Inferior parietal cortex (tissue), 1 donor: ENCODE results near the gene NDUFA3.
"Not testable (repeated sequence)": the region's sequence is repeated elsewhere in the genome, so short reads cannot be mapped to it uniquely, and the experiment has no call there.

ENCODE experiments used
- DNase-seq: peaks from one replicate; pipeline ENCODE4 v3.0.0-alpha.2; 2016; ENCODE audit errors: extremely low spot score

NDUFA3 gene

GRCh38 chr19:54102421-54103169 lies at the start of gene NDUFA3:
TSS of gene NDUFA3 (plus strand) at chr19:54102855. CDS start at chr19:54102879, 24 bp downstream.
- DNase-seq = peak; percentile 98

GRCh38 chr19:54062643-54063042 lies 40.0 kb upstream of the NDUFA3 start:
- no peak for DNase-seq

GRCh38 chr19:54063350-54064116 lies 39.1 kb upstream of the NDUFA3 start, which contains the start of gene VSTM1:
TSS of gene VSTM1 (minus strand) at chr19:54063897. CDS start at chr19:54063777, 120 bp downstream.
- DNase-seq = no peak

- DNase-seq = no peak
Measured at GRCh38 chr19:54069470-54069869, 33.2 kb upstream of the NDUFA3 start.

DNA sequence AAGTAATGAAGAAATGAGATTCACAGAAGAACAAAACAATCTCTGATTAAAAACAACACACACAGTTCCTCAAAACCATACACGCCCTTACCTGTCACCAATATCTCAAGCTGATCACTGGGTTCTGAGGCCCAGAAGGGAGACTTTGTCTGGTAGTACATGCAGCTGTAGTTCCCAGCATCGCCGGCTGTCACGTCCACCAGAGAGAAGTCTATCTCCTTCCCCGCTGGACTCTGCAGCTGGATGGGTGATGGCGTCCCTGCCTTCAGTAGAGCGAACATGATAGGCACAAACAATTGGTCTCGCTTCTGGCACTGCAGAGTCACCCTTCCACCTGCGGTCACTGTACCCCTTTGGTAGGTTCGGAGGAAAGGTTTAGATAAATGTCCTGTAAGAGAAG lies 28.8 kb upstream of the NDUFA3 start:
- DNase-seq = no peak

DNA sequence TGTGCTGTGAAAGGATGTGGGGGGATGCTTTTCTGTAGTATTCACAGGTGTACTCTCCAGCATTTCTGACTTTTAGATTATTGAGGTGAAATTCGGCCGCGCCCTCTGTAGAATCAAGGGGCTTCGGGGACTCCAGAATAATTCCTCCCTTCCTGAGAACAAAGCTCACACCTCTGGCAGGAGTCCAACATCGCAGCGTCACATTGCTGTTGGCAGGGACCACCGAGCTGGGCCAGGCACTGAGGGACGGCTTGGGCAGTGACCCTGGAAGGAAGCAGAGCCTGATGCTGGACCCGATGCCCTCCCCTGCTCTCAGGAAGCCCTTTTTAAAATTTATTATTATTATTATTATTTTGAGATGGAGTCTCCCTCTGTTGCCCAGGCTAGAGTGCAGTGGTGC lies 27.8 kb upstream of the NDUFA3 start:
- DNase-seq = no peak

DNA sequence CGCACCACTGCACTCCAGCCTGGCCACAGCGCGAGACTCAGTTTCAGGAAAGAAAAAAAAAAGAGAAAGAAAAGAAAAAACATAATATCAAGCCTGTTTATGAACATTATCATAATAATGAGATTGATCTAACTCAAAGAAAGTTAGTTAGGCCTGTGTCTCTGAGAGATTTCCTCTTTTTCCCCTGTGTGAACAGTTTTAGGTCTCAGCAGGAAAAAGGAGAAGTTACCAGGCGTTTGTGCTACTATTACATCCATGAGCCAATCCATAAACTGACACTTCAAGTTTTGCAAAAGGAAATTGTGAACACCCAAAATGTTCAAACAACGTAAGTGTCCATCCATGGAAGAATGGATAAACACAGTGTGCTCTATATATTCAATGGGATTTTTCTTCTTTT lies 25.3 kb upstream of the NDUFA3 start:
- no peak for DNase-seq

DNA sequence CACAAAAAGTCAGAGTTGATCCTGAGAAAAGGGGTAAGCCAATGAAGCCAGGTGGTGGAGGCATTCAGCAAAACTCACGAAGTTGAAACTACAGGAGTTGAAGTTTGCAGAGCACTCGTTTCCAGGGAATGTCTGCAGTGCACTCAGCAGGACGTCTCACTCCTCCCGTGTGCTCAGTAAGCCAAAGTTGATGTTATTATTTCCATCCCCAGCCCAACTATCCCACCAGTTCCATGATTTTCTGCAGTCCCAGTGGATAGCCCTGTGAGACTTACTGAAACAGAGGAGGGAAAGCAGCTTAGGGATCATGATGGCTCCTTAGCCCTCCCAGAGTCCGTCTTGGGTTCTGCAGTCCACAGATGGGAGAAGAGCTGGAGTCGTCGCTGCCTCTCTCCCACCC lies 21.6 kb upstream of the NDUFA3 start, which contains the start of gene TARM1:
TSS of gene TARM1 (minus strand) at position 334 of the 400 bp plus-strand sequence. CDS start at position 309, 25 bp downstream.
- DNase-seq = no peak

GRCh38 chr19:54084410-54084809 lies 18.2 kb upstream of the NDUFA3 start:
- no peak for DNase-seq

- DNase-seq = no peak
Measured at GRCh38 chr19:54094426-54095000, 8.1 kb upstream of the NDUFA3 start.

GRCh38 chr19:54095136-54095858 lies 7.4 kb upstream of the NDUFA3 start:
- no peak for DNase-seq

- not testable (repeated sequence) for DNase-seq
Measured at GRCh38 chr19:54095859-54096616, 6.6 kb upstream of the NDUFA3 start.

DNA sequence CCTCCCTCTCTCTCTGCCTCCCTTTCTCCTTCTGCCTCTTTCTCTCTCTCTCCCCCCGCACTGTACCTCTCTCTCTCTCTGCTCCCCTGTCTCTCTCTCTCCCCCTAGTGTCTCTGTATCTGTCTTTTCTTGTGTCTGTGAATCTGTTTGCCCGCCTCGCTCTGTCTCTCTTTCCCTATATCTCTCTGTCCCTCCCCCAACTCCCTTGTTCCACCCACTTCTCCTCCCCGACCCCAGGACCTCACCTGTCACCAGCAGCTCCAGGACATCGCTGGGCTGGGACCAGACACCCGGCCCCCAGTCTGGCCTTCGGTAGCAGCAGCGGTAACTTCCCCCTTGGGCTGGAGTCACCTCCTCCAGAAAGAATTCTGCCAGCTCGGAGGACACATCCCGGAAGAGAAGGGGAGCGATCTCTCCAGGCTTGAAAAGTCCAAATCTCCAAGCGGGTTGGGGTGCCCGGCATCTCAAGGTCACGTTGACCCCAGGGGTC lies 6.0 kb upstream of the NDUFA3 start:
- DNase-seq = no peak

DNA sequence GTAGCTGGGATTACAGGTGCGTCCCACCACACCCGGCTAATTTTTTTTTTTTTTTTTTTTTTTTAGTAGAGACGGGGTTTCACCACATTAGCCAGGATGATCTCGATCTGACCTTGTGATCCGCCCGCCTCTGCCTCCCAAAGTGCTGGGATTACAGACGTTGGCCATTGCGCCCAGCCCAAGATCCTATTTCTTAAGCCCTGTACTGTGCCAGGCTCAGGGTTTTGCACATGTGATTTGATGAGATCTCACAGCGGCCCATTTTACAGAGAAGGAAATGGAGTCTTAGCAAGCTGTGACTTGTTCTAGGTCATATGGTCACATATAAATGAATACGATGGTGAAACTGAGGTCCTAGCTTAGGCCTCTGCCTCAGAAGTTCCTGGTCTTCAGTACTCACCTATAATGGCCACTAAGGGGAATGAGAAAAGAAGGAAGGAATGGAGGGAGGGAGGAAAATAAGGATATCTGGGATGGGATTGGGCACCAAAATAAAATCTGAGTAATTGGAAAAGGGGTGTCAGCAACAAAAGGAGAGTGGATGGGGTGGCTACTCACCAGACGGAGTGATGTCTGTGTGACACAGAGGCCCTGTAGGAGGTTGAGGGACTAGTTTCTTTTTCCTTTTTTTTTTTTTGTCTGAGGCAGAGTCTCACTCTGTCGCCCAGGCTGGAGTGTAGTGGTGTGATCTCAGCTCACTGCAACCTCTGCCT lies 3.3 kb upstream of the NDUFA3 start:
- DNase-seq = no peak

- DNase-seq = not testable (repeated sequence)
Measured at GRCh38 chr19:54099903-54100255, 2.8 kb upstream of the NDUFA3 start.

- DNase-seq = no peak
Measured at GRCh38 chr19:54100561-54100960, 2.1 kb upstream of the NDUFA3 start, which contains the start of gene OSCAR. TSS of gene OSCAR (minus strand) at chr19:54100803. CDS start at chr19:54100792, 11 bp downstream.

- DNase-seq = no peak
Measured at GRCh38 chr19:54104998-54105715, 2.5 kb downstream of the NDUFA3 start.

DNA sequence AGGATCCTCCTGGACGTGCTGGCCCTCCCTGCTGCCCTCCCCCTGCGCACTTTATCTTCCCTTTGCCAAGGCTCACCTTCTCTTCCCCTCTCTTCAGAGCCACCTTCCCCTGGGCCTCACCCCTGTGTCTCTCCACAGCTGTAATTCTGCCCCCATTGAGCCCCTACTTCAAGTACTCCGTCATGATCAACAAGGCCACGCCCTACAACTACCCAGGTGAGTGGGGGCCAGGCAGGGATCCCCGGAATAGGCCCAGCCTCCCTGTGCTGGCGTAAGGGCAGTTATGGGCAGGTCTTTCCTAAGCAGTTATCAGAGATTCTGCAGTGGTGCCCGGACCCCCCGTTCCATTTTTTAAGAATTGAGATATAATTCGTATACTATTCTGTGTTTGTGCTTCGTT lies 3.1 kb downstream of the NDUFA3 start:
- no peak for DNase-seq

- no peak for DNase-seq
Measured at GRCh38 chr19:54106716-54107115, 4.1 kb downstream of the NDUFA3 start.
